Effector memory CD4-positive, alpha-beta T cell (primary cell): Measurements from ENCODE around the gene SLC17A7.

ENCODE experiments used
- DNase-seq, 3 donors: peaks; one replicate each; pipeline ENCODE4 v3.0.0-alpha.2; 2020
- H3K27ac ChIP-seq: 2 replicates; pipeline ENCODE4 v1.7.0; 2013; ENCODE audit warnings: mild to moderate bottlenecking, low read length, moderate library complexity; ENCODE audit not compliant: insufficient read depth, poor library complexity, severe bottlenecking
- H3K27me3 ChIP-seq: replicated peaks from 2 replicates; pipeline ENCODE4 v1.7.0; 2013; ENCODE audit warnings: mild to moderate bottlenecking, low read length; ENCODE audit not compliant: insufficient read depth, control insufficient read depth, poor library complexity, severe bottlenecking
- H3K36me3 ChIP-seq: 2 replicates; pipeline ENCODE4 v1.7.0; 2013; ENCODE audit warnings: mild to moderate bottlenecking, low read length, moderate library complexity; ENCODE audit not compliant: control insufficient read depth, insufficient read depth
- H3K4me1 ChIP-seq: 2 replicates; pipeline ENCODE4 v1.7.0; 2013; ENCODE audit warnings: low read length, mild to moderate bottlenecking; ENCODE audit not compliant: control insufficient read depth, insufficient read depth, poor library complexity, severe bottlenecking
- H3K4me3 ChIP-seq: 2 replicates; pipeline ENCODE4 v1.7.0; 2013; ENCODE audit warnings: low read length, low read depth, mild to moderate bottlenecking; ENCODE audit not compliant: insufficient read depth, poor library complexity, severe bottlenecking
- H3K9me3 ChIP-seq: 2 replicates; pipeline ENCODE4 v1.7.0; 2013; ENCODE audit warnings: mild to moderate bottlenecking, low read length, moderate library complexity; ENCODE audit not compliant: control insufficient read depth

SLC17A7 gene

DNA sequence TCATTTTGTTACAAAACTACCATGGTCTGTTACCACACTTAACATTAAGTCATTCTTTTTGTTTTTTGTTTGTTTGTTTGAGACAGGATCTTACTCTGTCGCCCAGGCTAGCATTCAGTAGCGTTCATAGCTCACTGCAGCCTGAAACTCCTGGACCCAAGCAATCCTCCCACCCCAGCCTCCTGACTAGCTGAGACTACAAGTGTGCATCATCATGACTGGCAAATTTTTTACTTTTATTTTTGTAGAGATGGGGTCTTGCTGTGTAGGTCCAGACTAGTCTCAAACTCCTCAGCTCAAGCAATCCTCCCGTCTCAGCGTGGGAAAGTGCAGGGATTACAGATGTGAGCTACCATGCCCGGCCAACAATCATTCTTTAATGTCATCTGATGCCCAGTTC lies 15.0 kb upstream of the SLC17A7 start:
- DNase-seq: no peak
- no peak overlapping the region for H3K4me3 ChIP-seq
- H3K27me3 ChIP-seq: no peaks in the 10 kb centered on the region
- peaks cover 16% of the 10 kb centered on the region for H3K4me1 ChIP-seq
- peaks cover 13% of the 10 kb centered on the region for H3K36me3 ChIP-seq
- H3K27ac ChIP-seq: no peak overlapping the region
- H3K9me3 ChIP-seq: no peaks in the 10 kb centered on the region

DNA sequence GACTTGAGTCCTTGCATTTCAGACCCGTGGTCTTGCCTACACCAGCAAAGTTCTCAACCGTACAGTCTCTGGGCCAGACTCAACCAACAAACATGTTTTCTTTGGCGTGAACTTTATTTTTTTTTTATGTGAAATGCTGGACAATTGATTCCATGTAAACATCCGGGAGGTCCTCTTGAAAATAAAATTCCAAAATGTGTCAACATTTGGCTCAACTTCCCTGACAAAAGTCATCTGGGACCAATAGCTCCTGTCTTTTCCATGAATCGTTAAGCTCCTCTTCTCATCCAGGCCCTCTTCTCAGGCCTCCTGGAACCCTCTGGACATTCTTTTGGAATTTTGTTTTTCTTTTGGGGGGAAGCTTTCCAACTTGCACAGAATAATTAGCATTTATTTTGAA lies 14.4 kb upstream of the SLC17A7 start:
- peaks cover 17% of the 10 kb centered on the region for H3K4me1 ChIP-seq
- H3K4me3 ChIP-seq: no peak overlapping the region
- H3K27me3 ChIP-seq: no peaks in the 10 kb centered on the region
- no peak for DNase-seq
- H3K9me3 ChIP-seq: no peaks in the 10 kb centered on the region
- peaks cover 13% of the 10 kb centered on the region for H3K36me3 ChIP-seq
- no peak overlapping the region for H3K27ac ChIP-seq

DNA sequence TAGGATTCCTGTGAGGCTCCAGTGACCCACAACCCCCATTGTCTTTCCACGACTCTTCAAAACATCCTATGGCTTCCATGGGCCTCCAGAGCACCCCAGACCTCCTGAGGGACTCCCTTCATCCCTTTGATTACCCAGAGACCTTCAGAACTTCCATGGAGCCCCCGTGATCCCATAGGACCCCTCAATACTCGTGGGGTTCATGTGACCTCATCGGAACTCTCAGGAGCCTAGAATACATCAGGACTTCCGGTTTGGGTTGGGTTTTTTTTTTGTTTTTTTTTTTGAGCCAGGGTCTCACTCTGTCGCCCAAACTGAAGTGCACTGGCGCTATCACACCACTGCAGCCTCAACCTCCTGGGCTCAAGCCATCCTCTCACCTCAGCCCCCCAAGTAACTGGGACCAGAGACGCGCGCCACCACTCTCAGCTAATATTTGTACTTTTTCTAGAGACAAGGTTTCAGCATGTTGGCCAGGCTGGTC lies 12.5 kb upstream of the SLC17A7 start:
- Histone ChIP-seq H3K4me1 (peaks cover 23% of the 10 kb centered on the region), H3K9me3 (no peaks in the 10 kb centered on the region), H3K36me3 (peaks cover 5% of the 10 kb centered on the region), H3K27ac (peak overlapping the region; percentile 96), H3K4me3 (peak overlapping the region; percentile 60), H3K27me3 (no peaks in the 10 kb centered on the region)
- DNase-seq: no peak

DNA sequence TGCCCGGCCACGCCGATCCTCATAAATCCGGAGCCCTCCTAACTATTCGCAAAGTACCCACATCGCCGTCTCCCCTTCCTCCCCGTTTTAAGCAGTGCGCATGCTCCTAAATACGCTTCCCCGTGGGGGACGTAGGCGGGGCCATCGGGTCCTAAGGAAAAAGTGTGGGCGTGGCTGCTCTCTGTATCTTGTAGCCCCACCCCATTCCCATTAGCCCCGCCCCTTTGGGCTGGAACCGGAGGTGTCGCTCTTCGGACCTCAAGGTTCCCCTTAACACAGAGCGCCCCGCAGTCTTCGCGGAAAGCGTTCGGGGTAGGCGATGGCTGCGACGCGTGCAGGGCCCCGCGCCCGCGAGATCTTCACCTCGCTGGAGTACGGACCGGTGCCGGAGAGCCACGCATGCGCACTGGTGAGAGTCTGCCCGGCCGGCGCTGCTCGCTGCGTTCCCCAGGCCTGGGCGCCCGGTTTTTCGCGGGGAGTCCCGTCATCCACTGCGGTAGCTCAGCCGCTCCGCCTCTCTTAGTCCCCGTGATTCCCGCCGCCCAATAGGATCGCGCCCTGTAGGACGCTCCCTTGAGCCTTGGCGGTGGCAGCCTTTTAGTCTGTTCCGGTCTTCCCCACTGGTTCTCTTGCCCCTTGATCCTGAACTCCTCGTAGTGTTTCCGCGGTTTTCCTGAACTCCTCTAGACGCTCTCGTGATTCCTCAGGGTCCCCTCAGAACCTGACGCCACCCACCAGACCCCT lies 11.9 kb upstream of the SLC17A7 start, which contains the start of gene ALDH16A1:
ALDH16A1 (plus strand) TSS at position 213 of the 744 bp plus-strand sequence; CDS start at position 320, 107 bp downstream.
- Histone ChIP-seq H3K9me3 (no peaks in the 10 kb centered on the region), H3K27ac (peak within 1 kb of the TSS; percentile 96), H3K4me3 (peak within 1 kb of the TSS; percentile 60), H3K27me3 (no peaks in the 10 kb centered on the region), H3K4me1 (peaks cover 19% of the 10 kb centered on the region), H3K36me3 (peaks cover 5% of the 10 kb centered on the region)
- DNase-seq: peak; percentile 95 to 98 (median 96)

DNA sequence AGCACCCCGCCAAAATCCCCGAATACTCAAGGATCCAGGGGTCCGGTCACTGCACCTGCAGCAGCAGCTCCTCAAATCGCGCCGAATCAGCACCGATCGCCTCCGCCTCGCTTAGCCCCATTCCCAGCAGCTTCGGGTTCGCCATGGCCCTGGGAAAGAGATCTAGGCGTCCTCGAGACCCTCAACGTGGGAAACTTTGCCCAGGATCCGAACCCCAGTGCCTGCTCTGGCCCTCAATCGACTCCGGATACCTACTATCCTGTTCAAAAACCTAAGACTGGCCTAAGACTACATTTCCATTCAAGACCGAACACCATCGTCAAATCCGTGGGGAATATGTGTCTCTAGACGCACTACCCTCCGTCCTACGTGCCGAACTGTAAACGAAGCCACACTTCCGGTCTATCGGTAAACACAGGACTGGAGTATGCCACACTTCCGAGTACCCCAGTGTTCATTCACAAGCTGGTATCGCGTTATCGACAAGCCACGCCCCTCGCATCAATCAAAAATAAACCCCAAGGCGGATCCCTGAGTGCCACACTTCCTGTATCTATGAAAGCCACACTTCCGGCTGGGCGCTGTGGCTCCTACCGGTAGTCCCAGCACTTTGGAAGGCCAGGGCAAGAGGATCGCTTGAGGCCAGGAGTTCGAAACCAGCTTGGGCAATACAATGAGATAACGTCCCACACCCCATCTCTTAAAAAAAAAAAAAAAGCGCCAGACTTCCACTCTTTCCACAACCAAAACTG lies 10.3 kb upstream of the SLC17A7 start, which contains the start of gene PIH1D1:
PIH1D1 (minus strand) TSS at position 385 of the 752 bp plus-strand sequence; CDS start at position 145, 240 bp downstream.
- no peaks in the 10 kb centered on the region for H3K9me3 ChIP-seq
- peaks cover 15% of the 10 kb centered on the region for H3K36me3 ChIP-seq
- H3K4me3 ChIP-seq: peak within 1 kb of the TSS; percentile 73
- H3K27me3 ChIP-seq: no peaks in the 10 kb centered on the region
- DNase-seq: peak; percentile 88 to 93 (median 88)
- peak within 1 kb of the TSS; percentile 96 for H3K27ac ChIP-seq
- H3K4me1 ChIP-seq: peaks cover 18% of the 10 kb centered on the region

DNA sequence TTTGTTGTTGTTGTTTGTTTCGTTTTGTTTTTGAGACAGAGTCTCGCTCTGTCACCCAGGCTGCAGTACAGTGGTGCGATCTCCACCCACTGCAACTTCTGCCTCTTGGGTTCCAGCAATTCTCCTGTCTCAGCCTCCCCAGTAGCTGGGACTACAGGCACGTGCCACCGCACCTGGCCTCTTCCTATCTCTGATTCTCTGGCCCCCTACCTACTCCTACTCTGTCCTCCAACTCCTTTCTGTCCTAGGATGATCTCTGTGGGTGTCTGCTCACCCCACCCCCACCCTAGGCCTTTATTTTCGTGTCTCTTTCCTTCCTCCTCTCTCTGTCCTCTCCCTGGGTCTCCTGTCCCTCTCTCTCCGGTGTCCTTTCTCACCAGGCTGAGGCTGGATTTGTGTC lies 9.1 kb upstream of the SLC17A7 start:
- H3K27ac ChIP-seq: peak overlapping the region; percentile 29
- no peak overlapping the region for H3K4me3 ChIP-seq
- no peaks in the 10 kb centered on the region for H3K9me3 ChIP-seq
- peaks cover 15% of the 10 kb centered on the region for H3K36me3 ChIP-seq
- no peaks in the 10 kb centered on the region for H3K27me3 ChIP-seq
- DNase-seq: no peak
- H3K4me1 ChIP-seq: peaks cover 18% of the 10 kb centered on the region

DNA sequence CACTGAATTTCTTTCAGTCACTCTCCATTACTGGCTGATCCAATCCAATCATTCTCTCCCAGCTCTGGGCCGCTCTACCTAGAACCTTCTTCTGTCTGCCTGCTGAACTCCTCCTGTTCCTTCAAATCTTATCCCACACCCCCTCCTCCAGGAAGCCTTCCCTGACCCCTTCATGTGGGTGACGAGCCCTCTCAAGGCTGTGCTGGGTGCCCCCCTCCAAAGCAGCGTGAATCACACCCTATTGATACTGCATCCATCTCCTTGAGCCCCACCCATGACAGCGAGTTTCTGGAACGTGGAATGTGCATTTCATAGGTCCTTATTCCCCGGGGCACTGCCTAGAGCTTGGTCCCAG lies 7.1 kb upstream of the SLC17A7 start:
- H3K4me1 ChIP-seq: peaks cover 9% of the 10 kb centered on the region
- H3K27ac ChIP-seq: no peak overlapping the region
- DNase-seq: no peak
- peaks cover 15% of the 10 kb centered on the region for H3K36me3 ChIP-seq
- H3K4me3 ChIP-seq: no peak overlapping the region
- H3K27me3 ChIP-seq: no peaks in the 10 kb centered on the region
- no peaks in the 10 kb centered on the region for H3K9me3 ChIP-seq

DNA sequence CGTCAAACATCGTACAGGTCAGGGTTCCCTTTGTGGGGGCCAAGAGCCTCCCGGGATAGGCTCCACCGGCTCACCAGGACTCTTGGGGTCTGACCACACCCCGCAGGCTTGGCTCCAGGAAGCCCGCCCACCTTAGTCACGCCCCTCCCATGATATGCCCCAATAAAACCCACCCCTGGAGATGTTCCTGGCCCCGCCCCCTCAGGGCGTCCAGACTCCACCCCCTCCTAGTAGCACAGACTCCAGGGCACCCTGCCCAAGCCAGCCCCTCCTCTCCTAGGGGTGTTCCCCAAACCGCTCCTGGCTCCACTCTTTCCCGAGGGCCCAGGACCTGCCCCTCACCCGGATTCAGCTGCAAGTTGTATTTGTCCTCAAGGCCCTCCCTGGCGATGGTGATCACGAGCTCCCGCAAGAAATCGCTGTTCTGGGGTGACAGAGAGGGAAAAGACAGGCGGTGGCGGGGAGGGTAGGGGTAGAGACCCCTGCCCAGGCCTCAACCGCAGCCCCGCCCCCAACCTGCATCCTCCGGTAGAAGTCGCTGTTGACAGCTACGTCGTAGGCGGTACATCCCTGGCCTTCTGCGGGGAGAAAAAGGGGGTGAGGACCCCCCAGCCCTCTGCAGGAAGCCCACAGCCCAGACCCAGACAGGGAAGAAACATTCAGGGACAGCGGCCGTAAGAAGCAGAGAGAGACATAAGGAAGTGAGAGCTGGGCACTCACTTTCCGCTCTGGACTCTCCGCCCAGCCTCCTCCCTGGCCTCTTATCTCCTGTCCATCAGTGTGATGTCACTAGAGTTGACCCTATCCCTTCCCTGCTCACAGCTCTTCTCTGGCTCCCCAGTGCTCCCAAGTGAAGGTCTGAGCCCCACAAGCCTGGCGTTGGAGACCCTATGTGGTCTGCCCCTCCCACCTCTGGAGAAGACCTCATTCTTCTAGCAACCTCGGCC lies 6.4 kb upstream of the SLC17A7 start:
- no peaks in the 10 kb centered on the region for H3K27me3 ChIP-seq
- DNase-seq: no peak
- H3K9me3 ChIP-seq: no peaks in the 10 kb centered on the region
- H3K4me3 ChIP-seq: no peak overlapping the region
- peaks cover 15% of the 10 kb centered on the region for H3K4me1 ChIP-seq
- peaks cover 15% of the 10 kb centered on the region for H3K36me3 ChIP-seq
- no peak overlapping the region for H3K27ac ChIP-seq

DNA sequence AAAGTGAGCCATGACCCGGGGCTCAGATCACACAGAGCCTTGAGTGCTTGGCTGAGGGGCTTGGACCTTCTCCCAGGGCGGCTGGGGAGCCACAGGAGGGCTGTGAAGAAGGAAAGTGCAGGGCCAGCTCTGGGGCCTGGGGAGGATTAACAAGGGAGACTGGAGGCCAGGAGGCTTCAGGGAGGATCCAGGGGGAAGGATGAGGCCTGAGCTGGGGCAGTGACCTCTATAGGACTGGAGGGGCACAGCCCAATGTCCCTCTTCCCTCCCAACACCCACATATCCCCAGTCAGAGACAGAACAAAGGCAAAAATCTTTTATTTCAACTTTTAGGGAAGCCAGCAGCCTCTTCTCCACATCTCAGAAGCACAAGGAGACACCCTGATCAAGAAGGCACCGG lies 4.7 kb upstream of the SLC17A7 start:
- Histone ChIP-seq H3K27me3 (peaks cover 14% of the 10 kb centered on the region), H3K27ac (no peak overlapping the region), H3K4me1 (peaks cover 24% of the 10 kb centered on the region), H3K36me3 (peaks cover 15% of the 10 kb centered on the region), H3K9me3 (no peaks in the 10 kb centered on the region), H3K4me3 (no peak overlapping the region)
- no peak for DNase-seq
